Mesenteric fat pad (tissue), 1 donor: Measurements from ENCODE around the gene CLASP2. TPM values are rescaled to one million over a fixed set of nuclear protein-coding genes. Genes with fewer than 3 reads are reported as not detected.
"Not testable (repeated sequence)": the region's sequence is repeated elsewhere in the genome, so short reads cannot be mapped to it uniquely, and the experiment has no call there.

ENCODE experiments used
- DNase-seq: peaks from one replicate; pipeline ENCODE4 v3.0.0-alpha.2; 2020; ENCODE audit warnings: low spot score
- long read RNA-seq: library from polyadenylated mRNA; unstranded; transcript quantifications from one replicate; pipeline ENCODE4 v2.0.0, GENCODE V29; 2020
- total RNA-seq: library from RNA; stranded (reverse); fragmentation: NEBNext Ultra II Directional; extraction: Animal tissue kit (Norgen Biotek cat#: 25700); gene quantifications from one replicate; pipeline ENCODE4 v1.2.1, GENCODE V29; 2021
- donor health status: DM: yes; HTN: yes; CAD: no.

CLASP2 gene
- 41.1 TPM for total RNA-seq
- long read RNA-seq, partial matches to known transcripts: 3 of 12 reads
- long read RNA-seq, other reads (novel, unspliced or antisense): 9 of 12 reads

- peak; percentile 96 for DNase-seq
These were observed at the start of gene CLASP2 for GRCh38 chr3:33717866-33718594. CLASP2 (minus strand) TSS chr3:33718254; CDS start chr3:33718002, 252 bp downstream.

DNA sequence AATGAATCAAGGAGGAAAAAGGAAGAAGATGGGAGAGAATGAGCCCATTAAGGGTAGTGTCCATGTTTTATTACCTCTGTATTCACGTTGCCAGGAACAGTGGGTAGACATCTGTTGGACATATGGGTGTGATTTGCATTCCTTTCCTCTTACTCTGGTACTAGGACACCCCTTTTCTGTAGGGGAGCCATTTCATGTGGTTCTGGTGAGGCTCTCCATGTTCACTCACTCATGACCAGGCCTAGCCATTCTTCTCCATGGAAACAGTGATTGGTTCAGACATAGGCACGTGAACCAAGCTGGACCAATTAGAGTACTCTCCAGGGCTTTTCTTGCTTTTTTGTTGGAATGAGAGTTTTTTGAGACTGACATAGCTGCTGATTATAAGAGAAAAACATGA, 40.8 kb upstream of the CLASP2 start:
- DNase-seq: no peak

DNA sequence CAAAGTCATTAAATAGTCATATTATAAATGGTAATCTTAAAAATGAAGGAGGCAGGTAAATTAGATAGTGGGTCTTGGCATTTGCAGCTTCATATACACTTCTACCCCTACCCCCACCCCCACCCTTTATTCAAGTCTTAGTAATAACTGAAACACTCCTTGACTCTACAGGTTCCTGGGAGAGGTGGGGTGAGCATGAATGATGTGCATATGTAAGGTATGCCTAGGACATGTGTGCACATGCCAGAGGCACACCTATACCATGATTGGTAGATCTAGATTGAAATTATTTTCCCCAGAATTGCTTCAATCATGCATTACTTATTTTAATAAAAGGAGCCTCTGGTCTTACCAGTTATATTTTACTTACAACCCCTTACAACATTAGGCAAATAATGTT, 40.2 kb upstream of the CLASP2 start:
- no peak for DNase-seq

- DNase-seq: not testable (repeated sequence)
These were observed 36.3 kb upstream of the CLASP2 start for GRCh38 chr3:33754391-33754790.

DNA sequence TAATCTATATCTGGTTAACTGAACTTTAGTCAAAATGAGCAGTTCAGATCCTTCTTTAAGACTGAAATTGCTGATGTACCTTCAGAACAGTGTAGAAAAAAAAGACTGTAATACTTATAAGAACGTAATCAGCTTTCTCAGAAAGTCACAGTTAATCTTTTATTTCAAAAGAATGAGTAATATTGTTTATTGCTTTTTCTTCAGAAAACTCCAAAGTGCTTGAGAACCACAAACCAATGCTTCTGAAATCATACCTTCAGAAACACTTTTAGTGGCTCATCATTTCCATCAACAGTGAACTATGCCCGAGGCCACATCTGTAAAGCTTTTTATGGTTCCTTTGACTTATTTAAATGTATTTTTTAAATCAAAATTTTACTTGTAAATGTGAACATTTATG, 33.3 kb upstream of the CLASP2 start:
- no peak for DNase-seq

DNA sequence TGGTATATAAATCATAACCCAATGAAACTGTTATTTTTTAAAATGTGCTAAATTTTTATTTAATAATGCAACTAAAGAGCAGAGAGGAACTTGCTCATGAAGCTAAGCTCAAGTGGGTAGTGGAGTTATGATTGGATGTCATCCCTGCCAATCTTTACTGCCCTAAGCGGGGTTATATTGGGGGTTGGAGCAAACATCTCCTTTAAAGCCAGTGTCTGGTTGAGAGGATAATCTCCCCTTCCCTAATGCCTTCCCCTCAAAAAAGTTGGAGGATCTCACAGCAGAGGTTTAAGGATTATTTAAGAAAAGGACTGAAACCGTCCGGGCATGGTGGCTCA, 32.1 kb upstream of the CLASP2 start:
- DNase-seq: no peak

DNA sequence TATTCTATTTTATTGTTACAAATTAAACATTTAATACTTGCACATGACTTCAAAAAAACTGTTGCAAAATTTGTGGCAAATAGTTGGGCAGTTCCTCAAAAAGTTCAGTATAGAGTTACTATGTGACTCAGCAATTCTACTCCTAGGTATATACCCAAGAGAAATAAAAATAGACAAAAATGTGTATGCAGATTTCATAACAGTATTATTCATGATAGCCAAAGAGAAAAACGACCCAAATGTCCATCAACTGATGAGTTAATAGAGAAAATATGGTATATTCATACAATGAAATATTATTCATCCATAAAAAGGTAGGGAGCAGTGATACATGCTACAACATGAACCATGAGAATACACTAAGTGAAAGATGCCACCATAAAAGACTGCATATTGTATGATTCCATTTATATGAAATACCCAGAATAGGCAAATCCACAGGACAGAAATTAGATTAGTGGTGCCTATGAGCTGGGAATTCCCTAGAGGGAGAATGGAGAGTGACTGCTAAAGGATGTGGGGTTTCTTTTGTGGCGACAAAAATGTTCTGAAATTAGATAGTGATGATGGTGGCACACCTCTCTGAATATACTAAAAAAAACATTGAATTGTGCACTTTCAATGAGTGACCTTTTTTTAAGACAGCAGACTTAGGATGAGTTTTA, 31.6 kb upstream of the CLASP2 start:
- no peak for DNase-seq

GRCh38 chr3:33746416-33747116, 28.5 kb upstream of the CLASP2 start:
- DNase-seq: no peak

DNA sequence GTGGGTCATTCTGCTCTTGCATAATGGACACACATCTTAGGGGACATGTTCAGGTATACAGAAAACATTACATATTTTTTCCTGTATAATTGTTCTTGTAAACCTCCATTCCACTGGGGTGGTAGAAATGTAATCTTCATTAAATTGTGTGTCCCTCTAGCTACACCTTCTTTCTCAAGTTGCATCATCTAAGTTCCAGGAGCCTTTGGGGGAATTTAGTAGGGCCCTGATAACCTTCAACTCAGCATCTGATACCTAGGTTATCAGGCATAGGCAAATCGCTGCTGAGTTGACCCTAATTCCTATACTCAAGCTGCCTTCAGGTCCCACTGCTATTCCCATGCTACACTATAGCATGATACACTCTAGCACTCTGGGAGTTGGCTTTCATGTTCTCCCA, 19.1 kb upstream of the CLASP2 start:
- DNase-seq: no peak

- no peak for DNase-seq
These were observed 14.3 kb upstream of the CLASP2 start for GRCh38 chr3:33732394-33732793.

- DNase-seq: no peak
These were observed 11.9 kb upstream of the CLASP2 start for GRCh38 chr3:33729993-33730392.

GRCh38 chr3:33724256-33724655, 6.2 kb upstream of the CLASP2 start:
- DNase-seq: no peak

- no peak for DNase-seq
These were observed 4.7 kb upstream of the CLASP2 start for GRCh38 chr3:33722626-33723370.

DNA sequence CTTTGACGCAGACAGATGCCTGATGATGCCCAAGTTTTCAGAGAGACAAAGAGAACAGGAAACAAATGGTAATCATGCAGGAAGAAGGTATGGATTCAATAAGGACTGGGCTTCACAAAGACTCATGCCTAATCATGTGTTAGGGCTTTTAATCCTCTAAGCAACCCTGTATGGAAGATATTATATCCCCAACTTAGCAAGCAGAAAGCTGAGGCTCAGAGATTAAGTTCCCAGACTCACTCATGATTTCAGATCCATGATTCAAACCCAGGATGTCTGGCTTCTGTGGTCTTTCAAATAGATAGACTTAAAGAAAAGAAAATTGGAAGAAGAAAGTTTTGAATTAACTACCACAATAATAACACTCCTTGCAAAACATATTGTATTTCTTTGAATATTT, 4.1 kb upstream of the CLASP2 start:
- no peak for DNase-seq

- DNase-seq: no peak
These were observed 497 bp upstream of the CLASP2 start for GRCh38 chr3:33718595-33718907.

DNA sequence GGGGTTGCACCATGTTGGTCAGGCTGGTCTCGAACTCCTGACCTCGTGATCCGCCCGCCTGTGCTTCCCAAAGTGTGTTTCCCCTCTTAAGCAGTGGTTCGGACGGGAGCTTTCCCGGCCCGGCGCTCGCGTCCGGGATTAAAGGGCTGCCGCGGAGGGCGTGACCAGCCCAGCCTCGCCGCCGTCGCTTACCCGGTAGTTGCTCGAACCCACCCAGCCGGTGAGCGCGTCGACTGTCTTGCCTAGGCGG, 513 bp downstream of the CLASP2 start:
- DNase-seq: peak; percentile 92

DNA sequence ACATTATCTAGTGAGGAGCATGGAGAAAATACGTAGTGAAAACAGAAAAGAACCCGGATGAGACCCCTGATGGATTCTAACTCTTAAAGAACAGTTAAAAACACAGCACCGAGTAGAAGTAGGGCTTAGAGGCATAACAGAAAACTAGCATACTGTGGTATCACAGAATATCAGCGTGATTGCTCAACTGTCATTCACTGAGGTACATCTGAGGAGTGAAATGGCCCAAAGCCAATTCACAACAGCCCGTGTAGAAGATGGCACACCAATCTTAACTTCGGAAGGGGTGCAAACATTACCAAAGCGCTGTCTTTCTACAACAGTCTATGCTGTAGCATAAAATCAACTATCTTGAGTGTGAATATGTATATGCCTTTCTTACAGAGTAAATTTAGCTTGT, 1.8 kb downstream of the CLASP2 start:
- no peak for DNase-seq

GRCh38 chr3:33711100-33711499, 7.0 kb downstream of the CLASP2 start:
- no peak for DNase-seq

DNA sequence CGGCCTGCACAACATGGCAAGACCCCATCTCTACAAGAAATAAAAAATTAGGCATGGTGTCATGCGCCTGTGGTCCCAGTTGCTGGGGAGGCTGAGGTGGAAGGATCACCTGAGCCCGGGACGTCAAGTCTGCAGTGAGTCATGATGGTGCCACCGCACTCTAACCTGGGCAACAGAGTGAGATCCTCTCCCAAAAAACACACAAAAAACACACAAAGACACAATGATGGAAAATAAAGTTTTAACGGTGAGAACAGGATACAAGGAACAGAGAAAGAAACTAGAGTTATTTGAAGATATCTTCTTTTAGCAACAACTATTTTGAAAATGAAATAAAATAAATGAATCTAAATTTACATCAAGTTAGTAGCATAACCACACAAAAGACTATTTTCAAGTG, 12.0 kb downstream of the CLASP2 start:
- DNase-seq: no peak

DNA sequence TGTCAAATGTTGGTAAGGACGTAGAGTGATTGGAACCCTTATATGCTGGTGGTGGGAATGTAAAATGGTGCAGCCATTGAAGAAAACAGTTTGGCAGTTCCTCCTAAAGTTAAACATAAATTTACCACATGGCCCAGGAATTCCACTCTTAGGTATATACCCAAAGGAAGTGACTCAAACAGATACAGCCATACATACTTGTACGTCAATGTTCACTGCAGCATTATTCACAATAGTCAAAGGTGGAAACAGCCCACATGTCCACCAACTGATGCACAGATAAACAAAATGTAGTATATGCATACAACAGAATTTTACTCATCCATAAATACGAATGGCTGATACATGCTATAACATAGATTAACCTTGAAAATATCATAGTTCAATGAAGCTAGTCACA, 13.2 kb downstream of the CLASP2 start:
- no peak for DNase-seq

GRCh38 chr3:33699275-33699674, 18.8 kb downstream of the CLASP2 start:
- DNase-seq: no peak

- no peak for DNase-seq
These were observed 23.1 kb downstream of the CLASP2 start for GRCh38 chr3:33694944-33695343.
